ENCODE data around the gene SLC36A3. TPM values are rescaled to one million over a fixed set of nuclear protein-coding genes. Genes with fewer than 3 reads are reported as not detected.
"Not testable (repeated sequence)": the region's sequence is repeated elsewhere in the genome, so short reads cannot be mapped to it uniquely, and the experiment has no call there.

The SLC36A3 gene
- total RNA-seq, 1 donor from 2014 or later, result not detected

DNA sequence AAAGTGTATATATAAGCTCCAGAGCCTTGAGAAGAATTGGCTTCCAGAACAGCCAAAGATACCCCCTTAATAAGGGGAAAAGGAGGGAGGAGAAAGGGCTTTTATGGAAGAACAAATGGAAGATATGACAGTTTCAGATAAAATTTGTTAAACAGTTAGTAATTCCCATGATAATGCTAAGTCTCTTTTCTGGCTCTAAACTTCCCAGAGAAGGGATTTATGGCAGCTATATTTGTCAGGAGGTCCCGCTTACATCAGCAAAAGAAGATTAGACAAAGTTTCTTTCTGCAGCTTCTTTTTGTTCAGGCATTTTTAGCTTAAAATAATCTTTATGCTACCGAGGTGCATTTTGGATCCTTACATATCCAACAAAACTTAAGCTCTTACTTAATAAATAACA lies 14.3 kb upstream of the SLC36A3 start:
- no peaks in the 10 kb centered on the region for H3K27me3 Mint-ChIP-seq
- no peaks in the 10 kb centered on the region for H3K9me3 Mint-ChIP-seq (ENCODE audit: low read depth)
- TF ChIP-seq, protein P1, sequence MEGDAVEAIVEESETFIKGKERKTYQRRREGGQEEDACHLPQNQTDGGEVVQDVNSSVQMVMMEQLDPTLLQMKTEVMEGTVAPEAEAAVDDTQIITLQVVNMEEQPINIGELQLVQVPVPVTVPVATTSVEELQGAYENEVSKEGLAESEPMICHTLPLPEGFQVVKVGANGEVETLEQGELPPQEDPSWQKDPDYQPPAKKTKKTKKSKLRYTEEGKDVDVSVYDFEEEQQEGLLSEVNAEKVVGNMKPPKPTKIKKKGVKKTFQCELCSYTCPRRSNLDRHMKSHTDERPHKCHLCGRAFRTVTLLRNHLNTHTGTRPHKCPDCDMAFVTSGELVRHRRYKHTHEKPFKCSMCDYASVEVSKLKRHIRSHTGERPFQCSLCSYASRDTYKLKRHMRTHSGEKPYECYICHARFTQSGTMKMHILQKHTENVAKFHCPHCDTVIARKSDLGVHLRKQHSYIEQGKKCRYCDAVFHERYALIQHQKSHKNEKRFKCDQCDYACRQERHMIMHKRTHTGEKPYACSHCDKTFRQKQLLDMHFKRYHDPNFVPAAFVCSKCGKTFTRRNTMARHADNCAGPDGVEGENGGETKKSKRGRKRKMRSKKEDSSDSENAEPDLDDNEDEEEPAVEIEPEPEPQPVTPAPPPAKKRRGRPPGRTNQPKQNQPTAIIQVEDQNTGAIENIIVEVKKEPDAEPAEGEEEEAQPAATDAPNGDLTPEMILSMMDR (IDR thresholded peaks at IDR 0.05; ENCODE audit: unreplicated experiment), result no peak
- no peaks in the 10 kb centered on the region for H3K36me3 Mint-ChIP-seq (ENCODE audit: insufficient read depth)
- no peaks in the 10 kb centered on the region for H3K4me1 Mint-ChIP-seq (ENCODE audit: low read depth)
- H3K27ac Mint-ChIP-seq, result no peak overlapping the region
- DNase-seq (ENCODE audit: low spot score, unreplicated experiment), result no peak
- no peak overlapping the region for H3K4me3 Mint-ChIP-seq (ENCODE audit: low read depth)

DNA sequence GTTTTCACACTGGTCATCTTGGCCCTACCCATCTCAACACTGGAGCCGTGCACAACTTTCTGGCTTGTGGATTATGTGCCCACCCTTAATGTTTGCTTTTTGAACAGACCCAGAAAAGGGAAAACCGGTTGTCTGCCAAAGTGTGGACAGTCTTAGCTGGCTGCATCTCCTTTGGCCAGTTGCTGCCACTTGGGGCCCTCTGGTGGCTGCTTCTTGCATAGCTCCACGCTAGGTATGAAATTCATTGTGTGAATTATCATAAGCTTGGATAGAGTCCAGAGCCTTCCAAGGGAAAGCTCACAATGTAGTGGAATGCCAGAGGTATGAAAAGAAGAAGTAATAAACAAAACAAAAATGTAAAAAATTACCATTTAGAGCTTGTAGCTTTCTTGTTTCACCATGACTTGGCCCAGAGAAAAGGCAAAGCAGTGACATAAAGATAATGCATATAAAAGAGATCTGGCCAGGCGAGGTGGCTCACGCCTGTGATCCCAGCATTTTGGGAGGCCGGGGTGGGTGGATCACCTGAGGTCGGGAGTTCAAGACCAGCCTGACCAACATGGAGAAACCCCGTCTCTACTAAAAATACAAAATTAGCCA lies 12.5 kb upstream of the SLC36A3 start:
- DNase-seq (ENCODE audit: low spot score, unreplicated experiment), result peak; percentile 64
- H3K4me3 Mint-ChIP-seq (ENCODE audit: low read depth), result no peak overlapping the region
- H3K36me3 Mint-ChIP-seq (ENCODE audit: insufficient read depth), result no peaks in the 10 kb centered on the region
- H3K27me3 Mint-ChIP-seq, result no peaks in the 10 kb centered on the region
- H3K9me3 Mint-ChIP-seq (ENCODE audit: low read depth), result peaks cover 4% of the 10 kb centered on the region
- H3K27ac Mint-ChIP-seq, result no peak overlapping the region
- no peaks in the 10 kb centered on the region for H3K4me1 Mint-ChIP-seq (ENCODE audit: low read depth)
- TF ChIP-seq, protein P1 (IDR thresholded peaks at IDR 0.05; ENCODE audit: unreplicated experiment), result peak; percentile 90

GRCh38 chr5:151313357-151313756 lies 9.8 kb upstream of the SLC36A3 start:
- DNase-seq (ENCODE audit: low spot score, unreplicated experiment), result no peak
- TF ChIP-seq, protein P1 (IDR thresholded peaks at IDR 0.05; ENCODE audit: unreplicated experiment), result no peak
- Mint-ChIP-seq H3K9me3 (ENCODE audit: low read depth) (peaks cover 15% of the 10 kb centered on the region), H3K36me3 (ENCODE audit: insufficient read depth) (peaks cover 2% of the 10 kb centered on the region), H3K4me3 (ENCODE audit: low read depth) (no peak overlapping the region), H3K27me3 (no peaks in the 10 kb centered on the region), H3K4me1 (ENCODE audit: low read depth) (no peaks in the 10 kb centered on the region), H3K27ac (no peak overlapping the region)

DNA sequence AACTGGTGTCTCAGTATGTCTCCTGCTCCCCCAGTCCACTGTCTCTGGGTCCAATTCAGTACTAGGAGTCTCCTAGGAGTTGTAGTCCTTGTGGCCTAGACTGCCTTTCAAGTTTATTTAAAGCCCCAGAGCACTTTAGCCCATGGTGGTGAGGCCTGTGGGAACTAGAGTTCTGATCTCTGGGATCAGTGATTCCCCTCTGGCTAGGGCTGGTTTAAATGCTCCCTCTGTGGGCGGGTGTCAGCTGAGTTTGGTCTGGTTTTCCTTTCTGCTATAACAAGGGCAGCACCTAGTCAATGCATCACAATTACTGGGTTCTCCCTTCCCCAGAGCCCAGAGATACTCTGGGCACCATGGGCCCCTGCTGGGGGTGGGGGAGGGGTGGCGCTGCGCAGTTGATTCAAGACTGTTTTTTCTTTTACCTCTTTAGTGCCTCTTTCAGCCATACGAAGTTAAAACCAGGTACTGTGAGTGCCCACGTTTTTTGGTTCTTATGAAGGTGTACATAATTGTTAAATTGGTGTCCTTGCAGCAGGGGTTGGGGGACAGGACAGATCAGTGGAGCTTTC lies 9.3 kb upstream of the SLC36A3 start:
- Mint-ChIP-seq H3K27me3 (no peaks in the 10 kb centered on the region), H3K9me3 (ENCODE audit: low read depth) (peaks cover 15% of the 10 kb centered on the region), H3K36me3 (ENCODE audit: insufficient read depth) (peaks cover 2% of the 10 kb centered on the region), H3K27ac (no peak overlapping the region), H3K4me1 (ENCODE audit: low read depth) (no peaks in the 10 kb centered on the region), H3K4me3 (ENCODE audit: low read depth) (no peak overlapping the region)
- no peak for DNase-seq (ENCODE audit: low spot score, unreplicated experiment)
- TF ChIP-seq, protein P1 (IDR thresholded peaks at IDR 0.05; ENCODE audit: unreplicated experiment), result no peak

DNA sequence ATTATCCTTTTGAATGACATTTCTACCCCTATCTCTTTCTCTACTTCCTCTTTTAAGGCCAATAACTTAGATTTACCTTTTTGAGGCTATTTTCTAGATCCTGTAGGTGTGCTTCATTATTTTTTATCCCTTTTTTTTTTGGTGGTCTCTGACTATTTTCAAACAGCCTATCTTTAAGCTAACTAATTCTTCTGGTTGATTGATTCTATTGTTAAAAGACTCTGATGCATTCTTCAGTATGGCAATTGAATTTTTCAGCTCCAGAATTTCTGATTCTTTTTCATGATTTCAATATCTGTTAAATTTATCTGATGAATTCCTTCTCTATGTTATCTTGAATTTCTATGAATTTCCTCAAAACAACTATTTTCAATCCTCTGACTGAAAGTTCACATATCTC lies 7.4 kb upstream of the SLC36A3 start:
- TF ChIP-seq, protein P1 (IDR thresholded peaks at IDR 0.05; ENCODE audit: unreplicated experiment), result no peak
- Mint-ChIP-seq H3K9me3 (ENCODE audit: low read depth) (peaks cover 15% of the 10 kb centered on the region), H3K4me1 (ENCODE audit: low read depth) (no peaks in the 10 kb centered on the region), H3K27me3 (no peaks in the 10 kb centered on the region), H3K36me3 (ENCODE audit: insufficient read depth) (peaks cover 2% of the 10 kb centered on the region), H3K27ac (no peak overlapping the region), H3K4me3 (ENCODE audit: low read depth) (no peak overlapping the region)
- no peak for DNase-seq (ENCODE audit: low spot score, unreplicated experiment)

- H3K27me3 Mint-ChIP-seq; H3K4me1 Mint-ChIP-seq (ENCODE audit: low read depth); DNase-seq (ENCODE audit: low spot score, unreplicated experiment); H3K36me3 Mint-ChIP-seq (ENCODE audit: insufficient read depth); H3K27ac Mint-ChIP-seq; H3K4me3 Mint-ChIP-seq (ENCODE audit: low read depth): not testable (repeated sequence)
- H3K9me3 Mint-ChIP-seq (ENCODE audit: low read depth), result peaks cover 15% of the 10 kb centered on the region
Observed at GRCh38 chr5:151309821-151310220, 6.3 kb upstream of the SLC36A3 start.

- not testable (repeated sequence) for DNase-seq (ENCODE audit: low spot score, unreplicated experiment); H3K4me1 Mint-ChIP-seq (ENCODE audit: low read depth); H3K27ac Mint-ChIP-seq; H3K27me3 Mint-ChIP-seq; H3K4me3 Mint-ChIP-seq (ENCODE audit: low read depth); H3K36me3 Mint-ChIP-seq (ENCODE audit: insufficient read depth)
- H3K9me3 Mint-ChIP-seq (ENCODE audit: low read depth), result peaks cover 15% of the 10 kb centered on the region
Observed at GRCh38 chr5:151309266-151309665, 5.7 kb upstream of the SLC36A3 start.

Data from progenitor cell of endocrine pancreas (in vitro differentiated cells).